Mammary epithelial cell (primary cell): ENCODE results near the gene HSF2BP.

Experiments used
- CTCF ChIP-seq, 2 donors: IDR thresholded peaks in 1 of 2; conservative IDR thresholded peaks in 1 of 2; 2 replicates each; pipeline ENCODE4 v1.5.1; 2011 to 2012; ENCODE audit warnings: inconsistent platforms in 2 of 2, low read length in 2 of 2, mild to moderate bottlenecking in 2 of 2, control low read depth in 1 of 2, low read depth in 1 of 2; ENCODE audit not compliant: insufficient read depth in 1 of 2; ENCODE audit errors: extremely low read depth in 1 of 2
- EZH2 ChIP-seq: IDR thresholded peaks from 2 replicates; pipeline ENCODE4 v1.6.1; 2012; ENCODE audit warnings: low read length, inconsistent platforms, borderline replicate concordance

GRCh38 chr21:43622796-43623195 is 36.5 kb downstream of the HSF2BP start:
- TF ChIP-seq CTCF (conservative IDR thresholded peaks at IDR 0.05 in 1 of 2, IDR thresholded peaks at IDR 0.05 in 1 of 2; ENCODE audit: extremely low read depth in 1 of 2, insufficient read depth in 1 of 2, low read depth in 1 of 2, low read length in 2 of 2): no peak
- TF ChIP-seq EZH2: no peak
